GM15510 (cell line): Measurements from ENCODE around the gene CCDC137.

Source experiments
- POLR2A ChIP-seq: IDR thresholded peaks from 3 replicates; pipeline ENCODE4 v1.6.1; 2011; ENCODE audit warnings: borderline replicate concordance; ENCODE audit not compliant: insufficient read length; ENCODE audit errors: extremely low read depth

The CCDC137 gene

DNA sequence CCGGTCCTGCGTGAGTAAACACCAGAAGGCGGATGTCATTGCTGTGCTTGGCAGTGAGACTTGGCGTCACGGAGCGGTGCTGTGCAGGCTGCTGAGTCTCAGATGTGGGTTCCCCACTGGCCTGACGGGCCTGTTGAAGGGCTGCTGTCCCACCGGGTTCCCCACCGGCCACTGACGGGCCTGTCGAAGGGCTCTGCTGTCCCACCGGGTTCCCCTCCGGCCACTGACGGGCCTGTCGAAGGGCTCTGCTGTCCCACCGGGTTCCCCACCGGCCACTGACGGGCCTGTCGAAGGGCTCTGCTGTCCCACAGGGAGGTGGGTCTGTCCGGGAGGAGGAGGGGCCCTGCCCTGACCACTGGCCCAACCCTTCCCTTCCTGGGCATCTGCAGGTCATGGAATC lies 20.1 kb downstream of the CCDC137 start:
- no peak for TF ChIP-seq POLR2A

DNA sequence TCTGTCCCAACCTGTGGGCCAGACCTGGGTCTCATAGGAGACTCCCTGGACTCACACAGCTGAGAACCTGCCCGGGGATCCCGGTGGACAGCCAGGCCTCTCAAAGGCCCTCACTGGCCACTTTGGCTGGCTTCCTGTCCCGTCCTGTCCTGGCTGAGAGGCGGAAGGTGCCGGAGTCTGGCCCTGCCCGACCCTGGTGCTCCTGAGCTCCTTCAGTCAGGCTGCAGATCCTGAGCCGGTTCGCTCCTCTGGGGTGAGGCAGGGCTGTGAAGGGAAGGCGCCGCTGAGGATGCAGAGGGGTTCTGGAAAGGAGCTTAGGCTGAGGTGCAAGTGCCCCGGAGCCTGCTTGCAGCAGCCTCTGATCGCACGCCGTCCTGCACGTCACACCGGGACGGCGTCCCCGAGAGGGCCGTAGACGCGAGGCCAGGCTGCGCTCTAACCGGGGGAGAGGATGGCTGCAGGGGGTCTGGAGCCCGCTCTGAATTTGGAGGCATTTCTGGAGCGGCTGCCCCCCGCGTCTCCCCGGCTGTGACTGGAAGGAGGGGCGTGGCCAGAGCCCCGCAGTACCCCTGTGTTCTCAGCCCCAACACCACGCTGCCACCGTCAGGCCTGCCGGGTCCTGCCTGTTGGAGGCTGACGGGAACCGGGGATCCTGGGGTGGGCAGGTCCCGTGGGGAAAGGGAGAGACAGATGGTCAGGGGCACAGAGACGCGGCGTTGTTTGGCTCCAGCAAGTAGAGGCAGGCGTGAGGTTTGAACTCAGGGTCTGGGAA lies 21.4 kb downstream of the CCDC137 start:
- no peak for TF ChIP-seq POLR2A

GRCh38 chr17:81688616-81689015 lies 22.1 kb downstream of the CCDC137 start:
- TF ChIP-seq POLR2A = no peak

DNA sequence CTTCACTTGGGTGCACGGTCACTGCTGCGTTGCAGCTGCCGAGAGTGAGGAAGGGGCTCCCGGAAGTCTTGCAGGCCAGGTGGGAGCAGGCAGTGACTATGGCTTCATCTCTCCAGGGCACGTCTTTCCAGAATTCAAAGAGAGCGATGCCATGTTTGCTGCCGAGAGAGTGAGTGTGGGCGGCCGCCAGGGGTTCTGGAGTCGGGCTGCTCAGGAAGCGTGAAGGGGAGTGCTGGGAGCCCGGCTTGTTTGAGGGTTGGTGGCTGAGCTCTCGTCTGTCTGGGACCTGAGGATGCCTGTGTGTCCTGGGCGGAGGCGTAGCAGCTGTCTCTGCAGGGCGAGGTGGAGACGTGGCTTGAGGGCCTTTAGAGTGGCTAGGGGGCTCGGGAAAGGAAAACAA lies 23.5 kb downstream of the CCDC137 start:
- TF ChIP-seq POLR2A = no peak

DNA sequence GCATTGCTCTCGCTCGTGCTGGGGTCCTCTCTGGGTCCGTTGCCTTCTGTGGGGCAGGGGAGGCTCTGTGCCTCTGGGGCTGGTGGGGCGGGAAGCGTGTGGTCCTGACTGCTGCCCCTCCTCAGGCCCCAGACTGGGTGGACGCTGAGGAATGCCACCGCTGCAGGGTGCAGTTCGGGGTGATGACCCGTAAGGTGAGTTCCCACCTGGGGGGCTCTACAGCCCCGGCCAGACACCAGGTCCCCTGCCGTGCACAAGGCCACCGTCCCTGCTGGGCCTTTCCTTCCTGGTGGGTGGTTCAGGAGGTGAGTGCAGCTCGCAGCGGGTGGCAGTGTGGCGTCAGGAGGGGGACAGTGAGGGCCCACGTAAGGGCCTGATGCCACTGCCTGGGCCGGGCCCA lies 24.0 kb downstream of the CCDC137 start:
- no peak for TF ChIP-seq POLR2A

- no peak for TF ChIP-seq POLR2A
Observed at GRCh38 chr17:81691196-81691595, 24.7 kb downstream of the CCDC137 start.

- TF ChIP-seq POLR2A = no peak
Observed at GRCh38 chr17:81691608-81692007, 25.1 kb downstream of the CCDC137 start.

- TF ChIP-seq POLR2A = no peak
Observed at GRCh38 chr17:81693509-81694210, 27.1 kb downstream of the CCDC137 start.

DNA sequence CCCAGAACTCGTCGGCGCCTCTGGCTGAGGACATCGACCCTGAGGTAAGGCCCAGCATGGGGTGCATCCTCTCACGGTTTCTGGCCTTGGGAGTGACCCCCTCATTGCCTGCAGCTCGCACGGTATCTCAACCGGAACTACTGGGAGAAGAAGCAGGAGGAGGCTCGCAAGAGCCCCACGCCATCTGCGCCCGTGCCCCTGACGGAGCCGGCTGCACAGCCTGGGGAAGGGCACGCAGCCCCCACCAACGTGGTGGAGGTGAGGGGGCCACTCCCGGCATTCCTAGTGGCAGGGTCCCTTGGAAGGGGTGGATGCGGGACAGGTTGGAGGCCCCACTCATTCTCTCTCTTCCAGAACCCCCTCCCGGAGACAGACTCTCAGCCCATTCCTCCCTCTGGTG lies 28.3 kb downstream of the CCDC137 start:
- no peak for TF ChIP-seq POLR2A

DNA sequence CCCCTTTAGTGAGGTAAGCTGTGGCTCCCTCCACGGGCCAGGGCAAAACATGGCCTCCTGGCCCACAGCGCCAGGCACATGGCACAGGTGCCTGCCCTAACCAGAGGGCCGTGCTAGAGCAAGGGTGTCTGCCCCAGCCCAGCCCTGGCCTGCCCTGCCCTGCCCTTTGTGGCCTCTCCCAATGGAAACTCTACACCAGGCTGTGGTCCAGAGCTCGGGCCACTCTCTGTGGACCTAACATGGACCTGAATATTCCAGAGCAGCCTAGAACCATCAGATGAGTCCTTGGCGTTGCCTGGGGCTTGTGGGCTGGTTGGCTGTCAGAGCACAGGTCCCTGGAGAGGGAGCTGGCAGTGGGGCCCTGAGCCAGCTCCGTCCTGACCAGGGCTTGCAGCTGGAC lies 28.7 kb downstream of the CCDC137 start:
- no peak for TF ChIP-seq POLR2A

DNA sequence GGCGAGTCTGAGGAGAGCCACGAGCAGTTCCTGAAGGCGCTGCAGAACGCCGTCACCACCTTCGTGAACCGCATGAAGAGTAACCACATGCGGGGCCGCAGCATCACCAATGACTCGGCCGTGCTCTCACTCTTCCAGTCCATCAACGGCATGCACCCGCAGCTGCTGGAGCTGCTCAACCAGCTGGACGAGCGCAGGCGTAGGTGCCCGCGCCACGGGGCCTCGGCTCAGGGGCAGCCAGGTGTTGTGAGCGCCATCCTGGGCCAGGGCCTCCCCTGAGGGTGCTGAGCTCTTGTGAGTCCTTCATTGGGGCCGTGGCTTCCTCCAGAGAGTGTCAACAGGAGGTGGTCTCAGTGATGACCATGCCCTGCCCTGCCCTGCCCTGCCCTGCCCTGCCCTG lies 29.3 kb downstream of the CCDC137 start:
- TF ChIP-seq POLR2A = no peak

DNA sequence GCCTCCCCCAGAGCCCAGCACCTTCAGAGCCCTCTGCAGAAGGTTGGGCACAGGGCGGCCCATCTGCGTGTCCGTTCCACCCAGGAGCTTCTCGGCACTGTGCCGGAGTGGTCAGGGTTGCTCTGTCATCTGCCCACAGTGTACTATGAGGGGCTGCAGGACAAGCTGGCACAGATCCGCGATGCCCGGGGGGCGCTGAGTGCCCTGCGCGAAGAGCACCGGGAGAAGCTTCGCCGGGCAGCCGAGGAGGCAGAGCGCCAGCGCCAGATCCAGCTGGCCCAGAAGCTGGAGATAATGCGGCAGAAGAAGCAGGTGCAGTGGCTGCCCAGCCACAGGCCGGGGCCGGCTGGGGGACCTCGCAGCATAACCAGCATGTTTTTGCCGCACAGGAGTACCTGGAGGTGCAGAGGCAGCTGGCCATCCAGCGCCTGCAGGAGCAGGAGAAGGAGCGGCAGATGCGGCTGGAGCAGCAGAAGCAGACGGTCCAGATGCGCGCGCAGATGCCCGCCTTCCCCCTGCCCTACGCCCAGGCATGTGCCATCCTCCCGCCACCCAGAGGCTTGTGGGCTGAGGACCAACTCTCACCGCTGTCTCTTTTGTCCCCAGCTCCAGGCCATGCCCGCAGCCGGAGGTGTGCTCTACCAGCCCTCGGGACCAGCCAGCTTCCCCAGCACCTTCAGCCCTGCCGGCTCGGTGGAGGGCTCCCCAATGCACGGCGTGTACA lies 29.8 kb downstream of the CCDC137 start:
- no peak for TF ChIP-seq POLR2A

DNA sequence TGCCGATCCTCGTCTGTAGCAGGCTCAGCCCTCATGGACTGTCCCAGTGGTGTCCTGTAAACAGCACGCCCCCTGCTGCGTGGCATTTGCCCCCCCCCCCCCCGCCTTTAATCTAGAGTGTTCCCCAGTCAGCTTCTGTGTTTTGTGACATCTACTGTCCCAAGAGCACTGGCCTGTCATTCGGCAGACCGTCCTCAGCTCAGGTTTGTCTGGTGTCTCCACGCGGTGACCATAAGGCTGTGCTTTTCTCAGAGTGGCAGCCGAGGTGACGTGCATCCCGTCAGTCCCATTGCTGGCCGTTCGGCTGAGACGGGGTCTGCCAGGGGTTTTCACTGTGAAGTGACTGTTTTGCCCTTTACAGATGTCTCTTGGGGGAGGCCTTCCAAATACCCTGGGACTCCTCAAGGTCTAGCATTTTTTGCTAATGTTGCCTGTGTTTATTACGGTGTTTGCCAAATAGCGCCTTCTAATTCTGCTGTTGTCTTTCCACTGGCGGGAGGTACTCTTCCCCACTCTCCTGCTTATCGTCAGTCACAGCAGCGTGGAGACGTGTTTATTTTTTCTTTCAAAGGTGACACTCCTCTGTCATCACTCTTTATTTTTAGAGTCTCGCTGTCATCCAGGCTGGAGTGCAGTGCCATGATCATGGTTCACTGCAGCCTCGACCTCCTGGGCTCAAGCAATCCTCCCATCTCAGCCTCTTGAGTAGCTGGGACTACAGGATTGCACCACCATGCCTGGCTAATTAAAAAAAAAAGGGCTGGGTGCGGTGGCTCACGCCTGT lies 30.9 kb downstream of the CCDC137 start:
- TF ChIP-seq POLR2A = no peak

DNA sequence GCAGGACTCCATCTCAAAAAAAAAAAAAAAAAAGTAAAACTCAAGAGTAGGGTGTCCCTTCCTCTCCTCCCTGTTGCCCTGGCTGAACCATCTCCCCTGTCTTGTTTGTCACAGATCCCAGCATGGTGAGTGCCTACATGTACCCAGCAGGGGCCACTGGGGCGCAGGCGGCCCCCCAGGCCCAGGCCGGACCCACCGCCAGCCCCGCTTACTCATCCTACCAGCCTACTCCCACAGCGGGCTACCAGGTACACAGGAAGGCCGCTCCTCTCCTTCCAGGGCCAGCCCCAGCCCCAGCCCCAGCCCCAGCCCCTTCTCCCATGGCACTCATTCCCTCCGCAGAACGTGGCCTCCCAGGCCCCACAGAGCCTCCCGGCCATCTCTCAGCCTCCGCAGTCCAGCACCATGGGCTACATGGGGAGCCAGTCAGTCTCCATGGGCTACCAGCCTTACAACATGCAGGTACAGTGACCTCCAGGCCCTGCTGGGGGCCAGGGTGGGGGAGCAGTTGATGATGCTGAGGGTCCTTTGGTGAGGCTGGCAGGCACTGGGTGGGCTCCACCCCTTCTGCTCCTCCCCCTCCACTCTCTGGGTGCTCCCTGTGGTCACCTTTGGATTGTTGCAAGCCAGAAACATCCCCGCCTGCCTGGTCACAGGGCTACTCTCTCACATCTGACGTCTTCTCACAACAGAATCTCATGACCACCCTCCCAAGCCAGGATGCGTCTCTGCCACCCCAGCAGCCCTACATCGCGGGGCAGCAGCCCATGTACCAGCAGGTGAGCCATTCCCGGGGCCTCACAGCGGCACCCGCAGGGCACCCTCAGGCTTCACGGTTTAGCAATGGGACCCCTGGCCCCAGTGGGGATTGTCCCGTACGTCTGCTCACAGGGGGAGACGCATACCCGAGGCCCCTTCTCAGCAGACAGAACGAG lies 34.1 kb downstream of the CCDC137 start:
- no peak for TF ChIP-seq POLR2A
